ENCODE results near the gene CLCN2.

GRCh38 chr3:184405075-184406030, 43.9 kb upstream of the CLCN2 start:
- TF ChIP-seq POLR2A (IDR thresholded peaks at IDR 0.05) (no peak), POLR2AphosphoS5 (IDR thresholded peaks at IDR 0.05) (no peak)

Measured in spleen (tissue), 3 donors.